Suprapubic skin (tissue), 3 donors: ENCODE results near the gene CDC42EP1.

Experiments used
- POLR2AphosphoS5 ChIP-seq, 3 donors: sonication (generic); formaldehyde crosslinking; IDR thresholded peaks; one replicate each; pipeline ENCODE4 v1.6.1; 2017; ENCODE audit warnings: antibody characterized with exemption in 3 of 3
- TF ChIP-seq, protein P1 (sequence below), 2 donors: fragments of 200-600 bp in 1 of 2; fragments of 450-650 bp in 1 of 2; sonication (generic) in 1 of 2; IDR thresholded peaks; one replicate each; pipeline ENCODE4 v1.5.1; 2016 to 2019; ENCODE audit warnings: antibody characterized with exemption in 2 of 2, mild to moderate bottlenecking in 1 of 2, moderate library complexity in 1 of 2

DNA sequence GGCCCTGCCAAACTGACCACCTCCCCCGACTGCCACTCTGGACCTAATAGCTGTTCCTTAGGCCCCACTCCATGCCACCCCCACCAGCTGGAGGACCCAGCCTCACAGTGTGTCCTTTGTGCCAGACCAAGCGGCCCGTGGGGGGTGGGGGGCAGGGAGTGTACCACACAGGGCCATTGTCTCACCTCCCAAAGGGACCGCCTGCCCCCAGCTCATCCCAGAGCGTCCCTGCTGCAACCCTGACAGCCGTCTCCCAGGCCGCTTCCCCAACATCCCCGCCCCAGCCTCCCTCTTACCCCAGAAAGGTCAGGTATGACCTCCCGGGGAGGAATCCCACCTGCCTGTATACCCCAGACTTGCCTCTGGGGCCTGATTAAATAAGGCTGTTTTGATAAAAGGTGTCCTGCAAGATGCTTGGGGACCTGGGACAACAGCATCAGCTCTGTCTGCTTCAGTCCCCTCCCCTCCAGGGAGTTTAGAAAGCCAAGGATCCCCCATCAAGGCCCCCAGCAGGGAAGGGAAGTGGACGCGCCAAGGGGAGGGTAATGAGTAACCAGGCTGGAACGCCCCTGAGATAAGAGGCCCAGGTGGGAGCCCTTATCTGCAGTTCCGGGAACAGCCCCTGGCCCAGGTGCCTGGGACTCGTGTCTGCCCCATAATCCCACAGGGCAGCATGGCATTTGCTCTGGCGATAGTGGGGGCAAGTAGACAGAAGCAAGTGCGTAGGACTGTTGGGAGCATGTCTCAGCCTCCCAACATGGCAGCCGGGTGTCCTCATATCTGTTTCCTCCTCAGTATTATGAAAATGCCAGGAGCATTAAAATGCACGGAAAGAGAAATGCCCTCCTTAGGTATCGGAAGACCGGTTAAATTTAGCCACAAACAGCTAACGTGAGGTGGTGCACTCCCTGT lies 9.0 kb downstream of the CDC42EP1 start:
- TF ChIP-seq POLR2AphosphoS5 (IDR thresholded peaks at IDR 0.05) = no peak
- TF ChIP-seq, protein P1, sequence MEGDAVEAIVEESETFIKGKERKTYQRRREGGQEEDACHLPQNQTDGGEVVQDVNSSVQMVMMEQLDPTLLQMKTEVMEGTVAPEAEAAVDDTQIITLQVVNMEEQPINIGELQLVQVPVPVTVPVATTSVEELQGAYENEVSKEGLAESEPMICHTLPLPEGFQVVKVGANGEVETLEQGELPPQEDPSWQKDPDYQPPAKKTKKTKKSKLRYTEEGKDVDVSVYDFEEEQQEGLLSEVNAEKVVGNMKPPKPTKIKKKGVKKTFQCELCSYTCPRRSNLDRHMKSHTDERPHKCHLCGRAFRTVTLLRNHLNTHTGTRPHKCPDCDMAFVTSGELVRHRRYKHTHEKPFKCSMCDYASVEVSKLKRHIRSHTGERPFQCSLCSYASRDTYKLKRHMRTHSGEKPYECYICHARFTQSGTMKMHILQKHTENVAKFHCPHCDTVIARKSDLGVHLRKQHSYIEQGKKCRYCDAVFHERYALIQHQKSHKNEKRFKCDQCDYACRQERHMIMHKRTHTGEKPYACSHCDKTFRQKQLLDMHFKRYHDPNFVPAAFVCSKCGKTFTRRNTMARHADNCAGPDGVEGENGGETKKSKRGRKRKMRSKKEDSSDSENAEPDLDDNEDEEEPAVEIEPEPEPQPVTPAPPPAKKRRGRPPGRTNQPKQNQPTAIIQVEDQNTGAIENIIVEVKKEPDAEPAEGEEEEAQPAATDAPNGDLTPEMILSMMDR (IDR thresholded peaks at IDR 0.05) = no peak
